ENCODE measurements around the gene KCNIP4.

GRCh38 chr4:21655031-21655430, 293.5 kb downstream of the KCNIP4 start:
- TF ChIP-seq CTCF (IDR thresholded peaks at IDR 0.05; ENCODE audit: insufficient read depth, low read depth, low read length) (no peak), EZH2 (IDR thresholded peaks at IDR 0.05; ENCODE audit: insufficient read depth, low read length) (no peak)
